Keratinocyte (primary cell): ENCODE measurements around the gene C5orf24. TPM values are rescaled to one million over a fixed set of nuclear protein-coding genes. Genes with fewer than 3 reads are reported as not detected.

Experiments
- DNase-seq: peaks from one replicate; pipeline ENCODE4 v3.0.0-alpha.2; 2011; ENCODE audit warnings: low read depth, missing footprints, low spot score
- FAIRE-seq: peaks from 2 replicates; lab custom pipeline; 2011; peaks lifted over from hg19 to GRCh38; lab: Jason Lieb, UNC
- H2AFZ ChIP-seq: 2 replicates; pipeline ENCODE4 v1.6.0; 2012; ENCODE audit warnings: low read length, control low read depth, inconsistent platforms; ENCODE audit not compliant: control insufficient read depth
- H3K27ac ChIP-seq: 2 replicates; pipeline ENCODE4 v1.5.1; 2011; ENCODE audit warnings: low read length; ENCODE audit not compliant: control insufficient read depth, insufficient read depth
- H3K27me3 ChIP-seq: 3 replicates; pipeline ENCODE4 v1.6.0; 2011; ENCODE audit warnings: low read length; ENCODE audit not compliant: control insufficient read depth, insufficient read depth; ENCODE audit errors: extremely low read depth
- H3K36me3 ChIP-seq, 2 experiments: 2 replicates in 1 of 2; 3 replicates in 1 of 2; pipeline ENCODE4 v1.5.1; 2011; ENCODE audit warnings: low read length in 2 of 2, mild to moderate bottlenecking in 1 of 2; ENCODE audit not compliant: control insufficient read depth in 2 of 2, insufficient read depth in 2 of 2; ENCODE audit errors: extremely low read depth in 1 of 2
- H3K4me1 ChIP-seq: 3 replicates; pipeline ENCODE4 v1.5.1; 2011; ENCODE audit warnings: low read length; ENCODE audit not compliant: control insufficient read depth, insufficient read depth; ENCODE audit errors: extremely low read depth
- H3K4me2 ChIP-seq: 3 replicates; pipeline ENCODE4 v1.6.0; 2011; ENCODE audit warnings: low read depth, low read length; ENCODE audit not compliant: control insufficient read depth, insufficient read depth; ENCODE audit errors: extremely low read depth
- H3K4me3 ChIP-seq, 3 experiments: fragments of 200-600 bp in 1 of 3; sonication (generic) in 1 of 3; 2 replicates in 2 of 3; 3 replicates in 1 of 3; pipeline ENCODE4 v1.5.1; 2011 to 2016; ENCODE audit warnings: low read length in 3 of 3, mild to moderate bottlenecking in 3 of 3, control low read depth in 2 of 3, inconsistent platforms in 1 of 3, low read depth in 1 of 3, mixed read lengths in 1 of 3, mixed run types in 1 of 3, moderate library complexity in 1 of 3; ENCODE audit not compliant: control insufficient read depth in 2 of 3, insufficient read depth in 2 of 3; ENCODE audit errors: extremely low read depth in 1 of 3
- H3K79me2 ChIP-seq: 2 replicates; pipeline ENCODE4 v1.6.0; 2012; ENCODE audit warnings: low read length; ENCODE audit not compliant: control insufficient read depth, insufficient read depth
- H3K9ac ChIP-seq: 3 replicates; pipeline ENCODE4 v1.6.0; 2011; ENCODE audit warnings: low read length; ENCODE audit not compliant: control insufficient read depth, insufficient read depth; ENCODE audit errors: extremely low read depth
- H3K9me1 ChIP-seq: 3 replicates; pipeline ENCODE4 v1.6.0; 2011; ENCODE audit warnings: low read length; ENCODE audit not compliant: control insufficient read depth, insufficient read depth; ENCODE audit errors: extremely low read depth
- H3K9me3 ChIP-seq: 2 replicates; pipeline ENCODE4 v1.5.1; 2012; ENCODE audit warnings: low read depth, low read length; ENCODE audit not compliant: control insufficient read depth
- H4K20me1 ChIP-seq: 3 replicates; pipeline ENCODE4 v1.6.0; 2011; ENCODE audit warnings: low read length; ENCODE audit not compliant: control insufficient read depth, insufficient read depth; ENCODE audit errors: extremely low read depth
- CTCF ChIP-seq, 3 experiments: IDR thresholded peaks in 1 of 3; conservative IDR thresholded peaks in 1 of 3; optimal IDR thresholded peaks in 1 of 3; 2 replicates in 2 of 3; 3 replicates in 1 of 3; pipeline versions ENCODE3 to v1.5.1; 2011; ENCODE audit warnings: low read length in 3 of 3, mild to moderate bottlenecking in 3 of 3, moderate library complexity in 2 of 3, control low read depth in 1 of 3, inconsistent platforms in 1 of 3; ENCODE audit not compliant: insufficient read depth in 2 of 3; ENCODE audit errors: extremely low read depth in 1 of 3
- EZH2 ChIP-seq: IDR thresholded peaks from one replicate; pipeline ENCODE4 v1.6.1; 2012; ENCODE audit warnings: inconsistent platforms, mild to moderate bottlenecking, low read length, moderate library complexity
- dilution Hi-C: fragments of 300-500 bp; cut with MboI; formaldehyde crosslinking; loops from one replicate; pipeline ENCODE4 v1.7.0; 2020; ENCODE audit warnings: low sequenced_read_pairs; ENCODE audit not compliant: extremely low pct_ligation_motif_present
- polyA plus RNA-seq, 5 experiments: library from polyadenylated mRNA; depleted of rRNA in 3 of 5; stranded (reverse) in 3 of 5; stranded (forward) in 1 of 5; unstranded in 1 of 5; fragments of >200 nt; gene quantifications; 1 replicate in 1 of 5; 2 replicates in 3 of 5; 3 replicates in 1 of 5; pipeline versions ENCODE4 v1.2.1 to v1.2.3, GENCODE V29; 2011 to 2012; ENCODE audit warnings: missing spikeins in 2 of 5, low read depth in 1 of 5, low replicate concordance in 1 of 5

C5orf24 gene
- polyA plus RNA-seq, 1 donor (not counting 4 experiments of a cell fraction or from before 2014, with no cell fraction given) = 36.5 TPM

- no peak for DNase-seq
- TF ChIP-seq CTCF (optimal IDR thresholded peaks at IDR 0.05 in 1 of 3, IDR thresholded peaks at IDR 0.05 in 1 of 3, conservative IDR thresholded peaks at IDR 0.05 in 1 of 3; ENCODE audit: extremely low read depth in 1 of 3, insufficient read depth in 2 of 3, low read length in 3 of 3) = no peak
- no peak for TF ChIP-seq EZH2
- Histone ChIP-seq H3K27me3 (no peaks in the 10 kb centered on the region), H3K9me3 (no peaks in the 10 kb centered on the region), H3K9ac (no peak overlapping the region), H4K20me1 (no peaks in the 10 kb centered on the region), H3K27ac (no peak overlapping the region), H2AFZ (no peak overlapping the region), H3K4me3 (no peak overlapping the region), H3K9me1 (no peaks in the 10 kb centered on the region), H3K4me1 (no peaks in the 10 kb centered on the region), H3K4me2 (no peak overlapping the region), H3K79me2 (no peaks in the 10 kb centered on the region), H3K36me3 (peaks cover 8 to 9% of the 10 kb centered on the region in 2 experiments)
- dilution Hi-C loops = no loop called here
- no peak for FAIRE-seq
Observed at GRCh38 chr5:134825212-134825611, 20.6 kb upstream of the C5orf24 start.

DNA sequence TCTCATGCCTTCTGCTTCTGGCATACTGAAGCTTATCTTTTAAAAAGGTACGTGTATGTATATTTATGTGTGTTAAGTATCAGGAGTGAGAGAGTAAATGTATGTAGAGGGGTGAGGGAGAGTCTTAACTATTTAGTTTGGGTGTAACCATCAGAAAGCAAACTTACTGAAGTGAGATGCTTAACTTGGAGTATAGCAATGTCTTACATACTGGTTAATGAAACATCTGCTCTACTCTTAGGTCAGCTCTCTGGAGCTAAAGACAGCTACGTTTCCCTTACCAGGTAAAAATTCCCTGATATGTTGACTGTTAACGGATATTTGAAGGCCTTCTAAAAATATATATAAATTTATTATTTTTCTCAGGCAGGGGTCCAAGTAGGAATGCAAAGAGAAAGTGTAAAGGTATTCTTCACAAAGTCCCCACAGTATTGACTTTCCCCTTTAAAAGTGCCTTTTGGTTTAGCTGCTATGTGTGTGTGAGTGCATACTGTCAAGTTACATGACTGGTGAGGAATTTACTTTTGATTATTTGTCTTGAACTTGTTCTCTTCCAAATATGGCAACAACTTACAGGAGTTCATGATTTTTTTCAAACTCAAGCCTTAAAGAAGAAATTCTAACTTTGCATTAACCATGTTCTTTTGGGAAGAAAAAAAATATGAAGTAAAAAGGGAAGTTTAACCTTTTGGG is 12.3 kb upstream of the C5orf24 start:
- Histone ChIP-seq H3K36me3 (peaks cover 0 to 2% of the 10 kb centered on the region in 2 experiments), H3K4me2 (no peak overlapping the region), H3K4me1 (no peaks in the 10 kb centered on the region), H3K79me2 (no peaks in the 10 kb centered on the region), H2AFZ (no peak overlapping the region), H3K9me1 (no peaks in the 10 kb centered on the region), H3K4me3 (no peak overlapping the region), H3K9ac (no peak overlapping the region), H3K27ac (no peak overlapping the region), H4K20me1 (no peaks in the 10 kb centered on the region), H3K27me3 (no peaks in the 10 kb centered on the region), H3K9me3 (no peaks in the 10 kb centered on the region)
- DNase-seq (no peak), FAIRE-seq (no peak)
- dilution Hi-C loops = no loop called here
- no peak for TF ChIP-seq CTCF (optimal IDR thresholded peaks at IDR 0.05 in 1 of 3, IDR thresholded peaks at IDR 0.05 in 1 of 3, conservative IDR thresholded peaks at IDR 0.05 in 1 of 3; ENCODE audit: extremely low read depth in 1 of 3, insufficient read depth in 2 of 3, low read length in 3 of 3)
- TF ChIP-seq EZH2 = no peak
